Common myeloid progenitor, CD34-positive (primary cell): ENCODE results near the gene PRODH2.
"Not testable (repeated sequence)": the region's sequence is repeated elsewhere in the genome, so short reads cannot be mapped to it uniquely, and the experiment has no call there.

Experiments used
- CTCF ChIA-PET: fragments of 350-600 bp; sonication (Branson Sonifier 250); formaldehyde crosslinking; loops from one replicate; lab custom pipeline; 2021; ENCODE audit warnings: antibody characterized with exemption; lab: Charles Lee
- POLR2A ChIA-PET: fragments of 350-600 bp; sonication (Branson Sonifier 250); formaldehyde crosslinking; loops from one replicate; lab custom pipeline; 2021; ENCODE audit warnings: antibody characterized with exemption; lab: Charles Lee
- DNase-seq, 3 donors: peaks; one replicate each; pipeline versions ENCODE4 v3.0.0 to v3.0.0-alpha.2; 2013
- H3K27ac ChIP-seq, 2 experiments: 1 replicate in 1 of 2; 2 replicates in 1 of 2; pipeline ENCODE4 v1.7.0; 2013; ENCODE audit warnings: inconsistent platforms in 2 of 2, low read length in 2 of 2, mild to moderate bottlenecking in 2 of 2, low read depth in 1 of 2, moderate library complexity in 1 of 2; ENCODE audit not compliant: severe bottlenecking in 2 of 2, insufficient read depth in 1 of 2, poor library complexity in 1 of 2
- H3K27me3 ChIP-seq, 5 experiments: replicated peaks in 2 of 5; 1 replicate in 3 of 5; 2 replicates in 2 of 5; pipeline versions ENCODE4 v1.6.1 to v1.7.0; 2013; ENCODE audit warnings: low read length in 4 of 5, mild to moderate bottlenecking in 2 of 5, moderate library complexity in 2 of 5, inconsistent platforms in 1 of 5; ENCODE audit not compliant: insufficient read depth in 5 of 5, control insufficient read depth in 4 of 5
- H3K36me3 ChIP-seq, 4 experiments: 1 replicate in 2 of 4; 2 replicates in 2 of 4; pipeline versions ENCODE4 v1.6.1 to v1.7.0; 2013; ENCODE audit warnings: low read length in 3 of 4, control low read depth in 1 of 4, mild to moderate bottlenecking in 1 of 4; ENCODE audit not compliant: control insufficient read depth in 4 of 4, insufficient read depth in 4 of 4
- H3K4me1 ChIP-seq, 4 experiments: 1 replicate in 3 of 4; 2 replicates in 1 of 4; pipeline versions ENCODE4 v1.6.1 to v1.7.1; 2013; ENCODE audit warnings: low read length in 3 of 4, mild to moderate bottlenecking in 3 of 4, control low read depth in 1 of 4, inconsistent platforms in 1 of 4, moderate library complexity in 1 of 4; ENCODE audit not compliant: control insufficient read depth in 4 of 4, insufficient read depth in 4 of 4; ENCODE audit errors: control extremely low read depth in 1 of 4
- H3K4me3 ChIP-seq, 7 experiments: 1 replicate in 4 of 7; 2 replicates in 3 of 7; pipeline versions ENCODE4 v1.5.1 to v1.7.0; 2013; ENCODE audit warnings: mild to moderate bottlenecking in 7 of 7, low read length in 6 of 7, moderate library complexity in 6 of 7, inconsistent platforms in 2 of 7, low read depth in 2 of 7, control low read depth in 1 of 7; ENCODE audit not compliant: insufficient read depth in 4 of 7, control insufficient read depth in 1 of 7; ENCODE audit errors: extremely low read depth in 1 of 7
- H3K9me3 ChIP-seq, 5 experiments: 1 replicate in 4 of 5; 2 replicates in 1 of 5; pipeline versions ENCODE4 v1.6.1 to v1.7.1; 2013; ENCODE audit warnings: low read length in 4 of 5, mild to moderate bottlenecking in 2 of 5, inconsistent platforms in 1 of 5, low read depth in 1 of 5, moderate library complexity in 1 of 5; ENCODE audit not compliant: control insufficient read depth in 4 of 5, insufficient read depth in 2 of 5; ENCODE audit errors: control extremely low read depth in 1 of 5
- WGBS: methylation state at CpG from one replicate; pipeline ENCODE4 v1.1.5; 2013; ENCODE audit not compliant: insufficient coverage; 5-methylcytosine and 5-hydroxymethylcytosine counted together

Gene PRODH2

DNA sequence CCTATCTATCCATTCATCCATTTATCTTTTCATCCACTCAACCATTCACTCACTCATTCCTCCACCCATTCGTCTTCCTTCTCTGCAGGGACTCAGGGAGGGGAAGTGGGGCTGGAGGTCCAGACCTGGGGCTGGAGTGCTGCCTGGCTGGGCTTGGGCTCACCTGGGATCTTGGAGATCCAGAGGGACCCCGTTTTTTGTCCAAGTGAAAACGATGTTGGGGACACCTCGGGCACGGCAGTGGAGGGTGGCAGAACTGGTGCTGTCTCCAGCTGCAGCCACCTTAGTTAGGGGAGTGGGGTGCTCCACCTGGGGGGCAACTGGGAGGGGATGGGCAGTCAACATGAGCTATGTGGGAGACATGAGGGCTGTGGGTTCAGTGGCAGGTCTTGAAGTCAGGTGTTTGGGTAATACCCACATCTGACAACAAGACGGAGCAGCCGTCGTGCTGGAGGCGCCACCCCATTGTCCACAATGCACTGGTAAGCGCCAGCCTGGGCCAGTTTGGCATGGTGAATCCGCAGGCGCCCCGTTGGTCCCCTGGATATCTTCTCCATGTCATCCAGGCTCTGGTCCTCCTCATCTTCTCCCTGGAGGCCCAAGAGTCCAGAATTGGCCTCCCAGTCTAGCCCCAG lies 29.4 kb upstream of the PRODH2 start:
- ChIA-PET CTCF (no interaction called here), POLR2A (no interaction called here)
- Histone ChIP-seq H3K4me1 (peaks cover 0 to 9% (median 6%) of the 10 kb centered on the region in 4 experiments), H3K27ac (no peak overlapping the region), H3K36me3 (no peaks in the 10 kb centered on the region), H3K4me3 (no peak overlapping the region), H3K9me3 (peaks cover 0 to 10% (median 7%) of the 10 kb centered on the region in 5 experiments), H3K27me3 (peaks cover 4 to 60% (median 34%) of the 10 kb centered on the region in 5 experiments)
- WGBS: 90% methylated on average over 9 of the region's 13 CpGs
- DNase-seq: no peak

GRCh38 chr19:35836096-35836495 lies 23.5 kb upstream of the PRODH2 start:
- H3K9me3 ChIP-seq, H3K27ac ChIP-seq, H3K4me1 ChIP-seq, CTCF ChIA-PET, H3K4me3 ChIP-seq, POLR2A ChIA-PET, H3K36me3 ChIP-seq, DNase-seq: not testable (repeated sequence)
- 77% methylated on average over 11 of the region's 11 CpGs for WGBS
- peaks cover 0 to 27% (median 7%) of the 10 kb centered on the region in 5 experiments for H3K27me3 ChIP-seq

DNA sequence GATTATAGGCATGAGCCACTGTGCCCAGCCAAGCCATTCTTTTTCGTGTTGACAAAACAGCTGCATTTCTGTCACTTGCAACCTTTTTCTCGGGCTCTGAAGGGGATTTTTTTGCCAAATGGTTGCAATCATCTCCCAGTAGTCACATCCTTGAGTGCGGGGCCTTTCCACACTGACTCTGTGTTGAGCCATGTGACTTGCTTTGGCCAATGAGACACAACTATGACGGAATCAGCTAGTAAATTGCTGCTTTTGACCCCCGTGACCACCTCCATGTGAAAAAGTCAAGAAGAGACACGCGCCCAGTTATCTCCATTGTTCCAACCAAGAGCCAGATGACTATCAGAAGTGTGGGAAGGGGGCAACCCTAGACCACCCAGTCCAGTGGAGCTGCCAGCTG lies 21.3 kb upstream of the PRODH2 start:
- ChIA-PET POLR2A (no interaction called here), CTCF (no interaction called here)
- H3K36me3 ChIP-seq: no peaks in the 10 kb centered on the region
- peaks cover 0 to 2% (median 0%) of the 10 kb centered on the region in 5 experiments for H3K9me3 ChIP-seq
- 73% methylated on average over 4 of the region's 7 CpGs for WGBS
- no peaks in the 10 kb centered on the region for H3K4me1 ChIP-seq
- no peak overlapping the region for H3K4me3 ChIP-seq
- H3K27ac ChIP-seq: no peak overlapping the region
- no peak for DNase-seq
- peaks cover 0 to 31% (median 8%) of the 10 kb centered on the region in 5 experiments for H3K27me3 ChIP-seq

DNA sequence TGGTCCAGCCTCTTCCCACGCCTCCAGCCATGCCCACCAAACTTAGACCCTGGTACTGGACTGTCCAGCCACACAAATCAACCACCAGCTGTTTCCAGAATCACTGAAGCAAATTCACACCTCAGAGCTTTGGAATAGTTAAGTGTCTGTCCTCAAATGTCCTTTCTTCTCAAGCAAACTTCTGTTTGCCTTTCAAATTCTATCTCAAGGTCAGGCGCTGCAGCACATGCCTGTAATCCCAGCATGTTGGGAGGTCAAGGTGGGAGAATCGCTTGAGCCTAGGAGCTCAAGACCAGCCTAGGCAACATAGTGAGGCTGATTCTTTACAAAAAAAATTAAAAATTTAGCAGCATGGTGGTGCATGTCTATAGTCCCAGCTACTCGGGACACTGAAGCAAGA lies 19.4 kb upstream of the PRODH2 start:
- Histone ChIP-seq H3K4me3 (no peak overlapping the region), H3K9me3 (no peaks in the 10 kb centered on the region), H3K4me1 (no peaks in the 10 kb centered on the region), H3K36me3 (no peaks in the 10 kb centered on the region), H3K27me3 (peaks cover 0 to 30% (median 8%) of the 10 kb centered on the region in 5 experiments), H3K27ac (no peak overlapping the region)
- ChIA-PET POLR2A (no interaction called here), CTCF (interaction anchor here (1.3 kb wide), 1 partner anchor 50 kb away, joined by 4 read pairs; no protein-coding TSS in a partner anchor)
- 91% methylated on average over 4 of the region's 4 CpGs for WGBS
- DNase-seq: no peak

DNA sequence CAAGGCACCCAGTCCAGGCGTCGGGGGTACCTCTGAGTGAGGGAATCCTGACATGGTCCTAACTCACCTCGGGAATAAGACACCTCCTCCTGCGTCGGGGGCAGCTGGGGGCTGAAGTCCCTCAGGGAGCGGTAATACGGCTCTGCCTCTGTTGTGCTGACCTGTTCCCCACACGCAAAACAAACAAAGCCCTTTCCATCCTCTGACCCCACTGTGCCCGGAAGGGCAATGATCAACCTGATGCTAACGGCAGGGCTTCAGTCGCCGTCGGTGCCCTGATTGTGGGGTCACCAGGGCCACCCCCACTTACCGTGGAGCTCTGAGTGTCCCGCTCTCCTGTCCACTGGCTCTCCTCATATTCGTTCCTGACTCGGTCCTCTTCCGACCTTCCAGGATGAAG lies 18.3 kb upstream of the PRODH2 start:
- Histone ChIP-seq H3K9me3 (no peaks in the 10 kb centered on the region), H3K27me3 (peaks cover 0 to 26% (median 8%) of the 10 kb centered on the region in 5 experiments), H3K36me3 (no peaks in the 10 kb centered on the region), H3K4me1 (no peaks in the 10 kb centered on the region), H3K27ac (no peak overlapping the region), H3K4me3 (no peak overlapping the region)
- DNase-seq: no peak
- ChIA-PET CTCF (no interaction called here), POLR2A (no interaction called here)
- 87% methylated on average over 11 of the region's 18 CpGs for WGBS

- 14% methylated on average over 11 of the region's 12 CpGs for WGBS
- CTCF ChIA-PET: interaction anchor here (0.8 to 1.0 kb wide), 2 partner anchors 9 to 10 kb away, joined by 3 to 4 read pairs; no protein-coding TSS in a partner anchor
- Histone ChIP-seq H3K27me3 (peaks cover 0 to 19% (median 4%) of the 10 kb centered on the region in 5 experiments), H3K4me1 (no peaks in the 10 kb centered on the region), H3K9me3 (no peaks in the 10 kb centered on the region), H3K4me3 (no peak overlapping the region), H3K36me3 (no peaks in the 10 kb centered on the region), H3K27ac (no peak overlapping the region)
- DNase-seq: peak; percentile 61 to 85 (median 78)
- POLR2A ChIA-PET: no interaction called here
These were observed 16.2 kb upstream of the PRODH2 start for GRCh38 chr19:35828692-35829301.

DNA sequence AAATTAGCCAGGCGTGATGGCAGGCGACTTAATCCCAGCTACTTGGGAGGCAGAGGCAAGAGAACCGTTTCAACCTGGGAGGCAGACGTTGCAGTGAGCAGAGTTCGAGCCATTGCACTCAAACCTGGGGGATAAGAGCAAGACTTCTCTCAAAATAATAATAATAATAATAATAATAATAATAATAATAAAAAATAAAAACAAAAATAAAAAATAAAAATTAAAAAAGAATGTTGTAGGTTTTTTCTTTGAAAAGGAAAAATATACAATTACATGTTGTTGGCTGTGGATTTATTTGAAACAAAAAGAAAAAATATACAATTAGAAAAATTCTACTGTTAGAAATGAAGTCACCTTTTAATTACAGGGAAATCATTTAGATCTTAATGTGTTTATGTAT lies 11.5 kb upstream of the PRODH2 start:
- no peak for DNase-seq
- H3K27ac ChIP-seq: no peak overlapping the region
- CTCF ChIA-PET: no interaction called here
- H3K4me1 ChIP-seq: peaks cover 0 to 7% (median 0%) of the 10 kb centered on the region in 4 experiments
- no peaks in the 10 kb centered on the region for H3K9me3 ChIP-seq
- H3K36me3 ChIP-seq: no peaks in the 10 kb centered on the region
- 100% methylated on average over 3 of the region's 5 CpGs for WGBS
- peaks cover 0 to 9% (median 0%) of the 10 kb centered on the region in 5 experiments for H3K27me3 ChIP-seq
- no peak overlapping the region for H3K4me3 ChIP-seq
- POLR2A ChIA-PET: no interaction called here
